Mesenchymal stem cell (in vitro differentiated cells and primary cell): Measurements from ENCODE around the gene ALG12. TPM values are rescaled to one million over a fixed set of nuclear protein-coding genes. Genes with fewer than 3 reads are reported as not detected.

Source experiments
- DNase-seq: peaks from one replicate; pipeline ENCODE4 v3.0.0-alpha.2; 2013
- H2AFZ ChIP-seq: one replicate; pipeline ENCODE4 v1.6.1; 2013; ENCODE audit warnings: low read depth, mild to moderate bottlenecking, control low read depth, inconsistent platforms, low read length, moderate library complexity
- H2AK5ac ChIP-seq: 2 replicates; pipeline ENCODE4 v1.6.1; 2013; ENCODE audit warnings: low read length, moderate library complexity, mild to moderate bottlenecking, inconsistent platforms; ENCODE audit not compliant: severe bottlenecking
- H2BK120ac ChIP-seq: one replicate; pipeline ENCODE4 v1.6.1; 2013; ENCODE audit warnings: low read depth, mild to moderate bottlenecking, inconsistent platforms, low read length, moderate library complexity
- H2BK12ac ChIP-seq, 2 experiments: one replicate each; pipeline ENCODE4 v1.6.1; 2013; ENCODE audit warnings: inconsistent platforms in 2 of 2, low read length in 2 of 2, mild to moderate bottlenecking in 2 of 2, moderate library complexity in 2 of 2, control low read depth in 1 of 2
- H2BK15ac ChIP-seq: one replicate; pipeline ENCODE4 v1.6.1; 2013; ENCODE audit warnings: mild to moderate bottlenecking, low read depth, inconsistent platforms; ENCODE audit not compliant: poor library complexity, severe bottlenecking
- H2BK5ac ChIP-seq: 2 replicates; pipeline ENCODE4 v1.6.1; 2013; ENCODE audit warnings: low read depth, mild to moderate bottlenecking, low read length, control low read depth, inconsistent platforms; ENCODE audit not compliant: poor library complexity, severe bottlenecking
- H3K14ac ChIP-seq, 2 experiments: one replicate each; pipeline ENCODE4 v1.6.1; 2013; ENCODE audit warnings: inconsistent platforms in 2 of 2, low read length in 2 of 2, control low read depth in 1 of 2, mild to moderate bottlenecking in 1 of 2, moderate library complexity in 1 of 2
- H3K18ac ChIP-seq, 2 experiments: one replicate each; pipeline ENCODE4 v1.6.1; 2013; ENCODE audit warnings: inconsistent platforms in 2 of 2, low read length in 2 of 2, control low read depth in 1 of 2, low read depth in 1 of 2, mild to moderate bottlenecking in 1 of 2
- H3K23ac ChIP-seq, 2 experiments: one replicate each; pipeline ENCODE4 v1.6.1; 2013; ENCODE audit warnings: inconsistent platforms in 2 of 2, low read length in 2 of 2, mild to moderate bottlenecking in 2 of 2, moderate library complexity in 2 of 2, control low read depth in 1 of 2
- H3K27ac ChIP-seq: 2 replicates; pipeline ENCODE4 v1.5.1; 2013; ENCODE audit warnings: mild to moderate bottlenecking, moderate library complexity, low read length, control low read depth, inconsistent platforms; ENCODE audit not compliant: poor library complexity, severe bottlenecking
- H3K27me3 ChIP-seq, 2 experiments: 2 replicates each; pipeline versions ENCODE4 v1.6.1 to v1.7.0; 2013; ENCODE audit warnings: low read length in 2 of 2, mild to moderate bottlenecking in 2 of 2, moderate library complexity in 2 of 2, control low read depth in 1 of 2, inconsistent platforms in 1 of 2; ENCODE audit not compliant: control insufficient read depth in 1 of 2, insufficient read depth in 1 of 2
- H3K36me3 ChIP-seq, 2 experiments: 2 replicates each; pipeline versions ENCODE4 v1.6.1 to v1.7.0; 2013; ENCODE audit warnings: low read length in 2 of 2, control low read depth in 1 of 2, inconsistent platforms in 1 of 2, low read depth in 1 of 2, mild to moderate bottlenecking in 1 of 2; ENCODE audit not compliant: insufficient read depth in 2 of 2, control insufficient read depth in 1 of 2
- H3K4ac ChIP-seq, 2 experiments: one replicate each; pipeline ENCODE4 v1.6.1; 2013; ENCODE audit warnings: inconsistent platforms in 2 of 2, low read length in 2 of 2, mild to moderate bottlenecking in 2 of 2, moderate library complexity in 2 of 2, control low read depth in 1 of 2, low read depth in 1 of 2
- H3K4me1 ChIP-seq: 2 replicates; pipeline ENCODE4 v1.6.1; 2013; ENCODE audit warnings: low read depth, low read length, control low read depth; ENCODE audit not compliant: control insufficient read depth, insufficient read depth
- H3K4me2 ChIP-seq: 2 replicates; pipeline ENCODE4 v1.6.1; 2013; ENCODE audit warnings: low read length, mild to moderate bottlenecking, inconsistent platforms; ENCODE audit not compliant: poor library complexity, severe bottlenecking
- H3K4me3 ChIP-seq, 2 experiments: 2 replicates each; pipeline versions ENCODE4 v1.5.1 to v1.7.0; 2013; ENCODE audit warnings: low read length in 2 of 2, mild to moderate bottlenecking in 2 of 2, control low read depth in 1 of 2, low read depth in 1 of 2; ENCODE audit not compliant: insufficient read depth in 1 of 2
- H3K79me1 ChIP-seq: replicated peaks from 2 replicates; pipeline ENCODE4 v1.6.1; 2013; ENCODE audit warnings: mild to moderate bottlenecking, control low read depth, low read length, inconsistent platforms; ENCODE audit not compliant: poor library complexity, severe bottlenecking
- H3K9ac ChIP-seq: 2 replicates; pipeline ENCODE4 v1.7.0; 2013; ENCODE audit warnings: mild to moderate bottlenecking, low read length, moderate library complexity
- H3K9me3 ChIP-seq: 2 replicates; pipeline ENCODE4 v1.7.0; 2013; ENCODE audit warnings: mild to moderate bottlenecking, low read length; ENCODE audit not compliant: control insufficient read depth
- H4K8ac ChIP-seq: one replicate; pipeline ENCODE4 v1.6.1; 2013; ENCODE audit warnings: inconsistent platforms, mild to moderate bottlenecking, low read length, moderate library complexity
- H4K91ac ChIP-seq: one replicate; pipeline ENCODE4 v1.6.1; 2013; ENCODE audit warnings: mild to moderate bottlenecking, low read length, inconsistent platforms
- WGBS: methylation state at CpG from one replicate; pipeline ENCODE4 v1.1.7; 2013; ENCODE audit warnings: mixed read lengths; 5-methylcytosine and 5-hydroxymethylcytosine counted together
- polyA plus RNA-seq, 2 experiments: library from polyadenylated mRNA; stranded (reverse); fragments of 200-250 nt; gene quantifications; one replicate each; pipeline ENCODE4 v1.2.3, GENCODE V29; 2013

Gene ALG12
- 20.9 TPM for polyA plus RNA-seq (2013, experiment 1 of 2)
- polyA plus RNA-seq (2013, experiment 2 of 2) = 21.2 TPM

- Histone ChIP-seq H3K18ac (peak within 1 kb of the TSS; percentile 86 to 95), H4K91ac (peak within 1 kb of the TSS; percentile 89)
Observed at GRCh38 chr22:49917974-49918910, at the start of gene ALG12, which contains the start of gene CRELD2. ALG12 (minus strand) TSS chr22:49918438; CDS start chr22:49913765, 4,673 bp downstream. CRELD2 (plus strand) TSS chr22:49918634; CDS start chr22:49918770, 136 bp downstream.

GRCh38 chr22:49967706-49968208 is 49.5 kb upstream of the ALG12 start:
- Histone ChIP-seq H2BK120ac (peak overlapping the region; percentile 71), H3K9ac (peak overlapping the region; percentile 53), H2BK5ac (no peak overlapping the region), H3K23ac (no peak overlapping the region), H3K14ac (peak overlapping the region in 1 of 2 experiments; percentile 68), H2BK12ac (peak overlapping the region; percentile 96), H3K4ac (peak overlapping the region; percentile 19 to 84), H3K9me3 (no peaks in the 10 kb centered on the region), H2AK5ac (peak overlapping the region; percentile 70), H3K4me1 (peaks cover 65% of the 10 kb centered on the region), H3K27ac (no peak overlapping the region), H3K36me3 (peaks cover 16 to 49% of the 10 kb centered on the region in 2 experiments), H3K18ac (peak overlapping the region; percentile 77 to 94), H2AFZ (no peak overlapping the region), H3K4me2 (no peak overlapping the region), H4K8ac (peak overlapping the region; percentile 88), H3K4me3 (peak overlapping the region in 1 of 2 experiments; percentile 22), H3K79me1 (peaks cover 26% of the 10 kb centered on the region), H2BK15ac (peak overlapping the region; percentile 80), H4K91ac (peak overlapping the region; percentile 91), H3K27me3 (no peaks in the 10 kb centered on the region)
- WGBS = 85% methylated on average over 18 of the region's 18 CpGs
- DNase-seq = peak; percentile 42

More at GRCh38 chr22:49917974-49918910, at the start of gene ALG12, which contains the start of gene CRELD2:
- Histone ChIP-seq H2BK15ac (no peak within 1 kb of the TSS), H2AFZ (peak within 1 kb of the TSS; percentile 88), H3K36me3 (peaks cover 27 to 38% of the 10 kb centered on the region in 2 experiments), H3K4me3 (peak within 1 kb of the TSS; percentile 83 to 85), H3K4me2 (peak within 1 kb of the TSS; percentile 99), H2BK120ac (peak within 1 kb of the TSS; percentile 58), H3K9ac (peak within 1 kb of the TSS; percentile 94), H3K14ac (peak within 1 kb of the TSS in 1 of 2 experiments; percentile 97), H3K27ac (peak within 1 kb of the TSS; percentile 76), H3K9me3 (no peaks in the 10 kb centered on the region), H2AK5ac (no peak within 1 kb of the TSS), H3K23ac (peak within 1 kb of the TSS; percentile 82 to 85), H3K4ac (peak within 1 kb of the TSS; percentile 77 to 89), H2BK5ac (peak within 1 kb of the TSS; percentile 94), H2BK12ac (peak within 1 kb of the TSS; percentile 11 to 25), H4K8ac (peak within 1 kb of the TSS; percentile 84), H3K27me3 (no peaks in the 10 kb centered on the region), H3K4me1 (peaks cover 19% of the 10 kb centered on the region), H3K79me1 (peaks cover 35% of the 10 kb centered on the region)
- under 1% methylated on average over 68 of the region's 103 CpGs for WGBS
- peak; percentile 96 for DNase-seq

- peak overlapping the region; percentile 33 for H2AK5ac ChIP-seq
- no peak overlapping the region for H3K27ac ChIP-seq
- 70% methylated on average over 36 of the region's 36 CpGs for WGBS
- H2BK120ac ChIP-seq = peak overlapping the region; percentile 78
- H3K36me3 ChIP-seq = peaks cover 19 to 52% of the 10 kb centered on the region in 2 experiments
- peak overlapping the region; percentile 93 for H2BK15ac ChIP-seq
- peak overlapping the region in 1 of 2 experiments; percentile 22 for H3K4me3 ChIP-seq
- H3K18ac ChIP-seq = peak overlapping the region; percentile 77 to 94
- peak overlapping the region in 1 of 2 experiments; percentile 61 for H3K14ac ChIP-seq
- DNase-seq = peak; percentile 85
- peak overlapping the region; percentile 84 to 89 for H3K4ac ChIP-seq
- H3K4me2 ChIP-seq = no peak overlapping the region
- no peaks in the 10 kb centered on the region for H3K9me3 ChIP-seq
- peaks cover 27% of the 10 kb centered on the region for H3K79me1 ChIP-seq
- peak overlapping the region; percentile 22 to 86 for H3K23ac ChIP-seq
- H3K27me3 ChIP-seq = no peaks in the 10 kb centered on the region
- peak overlapping the region; percentile 53 for H3K9ac ChIP-seq
- H2BK5ac ChIP-seq = no peak overlapping the region
- H3K4me1 ChIP-seq = peaks cover 70% of the 10 kb centered on the region
- H2BK12ac ChIP-seq = peak overlapping the region; percentile 96
- H2AFZ ChIP-seq = no peak overlapping the region
- H4K91ac ChIP-seq = peak overlapping the region; percentile 96
- H4K8ac ChIP-seq = peak overlapping the region; percentile 94
Observed at GRCh38 chr22:49966774-49967705, 48.8 kb upstream of the ALG12 start.
